ENCODE measurements around the gene CGB8. TPM values are rescaled to one million over a fixed set of nuclear protein-coding genes. Genes with fewer than 3 reads are reported as not detected.
"Not testable (repeated sequence)": the region's sequence is repeated elsewhere in the genome, so short reads cannot be mapped to it uniquely, and the experiment has no call there.

CGB8 gene
- total RNA-seq, 2 donors from 2014 or later, result not detected

- peaks cover 30% of the 10 kb centered on the region for H3K27me3 Mint-ChIP-seq (ENCODE audit: insufficient read depth)
- not testable (repeated sequence) for H3K36me3 ChIP-seq (ENCODE audit: control insufficient read depth, insufficient read depth, low read length); H3K27ac Mint-ChIP-seq
Observed at GRCh38 chr19:49025088-49025487, 23.8 kb downstream of the CGB8 start.

DNA sequence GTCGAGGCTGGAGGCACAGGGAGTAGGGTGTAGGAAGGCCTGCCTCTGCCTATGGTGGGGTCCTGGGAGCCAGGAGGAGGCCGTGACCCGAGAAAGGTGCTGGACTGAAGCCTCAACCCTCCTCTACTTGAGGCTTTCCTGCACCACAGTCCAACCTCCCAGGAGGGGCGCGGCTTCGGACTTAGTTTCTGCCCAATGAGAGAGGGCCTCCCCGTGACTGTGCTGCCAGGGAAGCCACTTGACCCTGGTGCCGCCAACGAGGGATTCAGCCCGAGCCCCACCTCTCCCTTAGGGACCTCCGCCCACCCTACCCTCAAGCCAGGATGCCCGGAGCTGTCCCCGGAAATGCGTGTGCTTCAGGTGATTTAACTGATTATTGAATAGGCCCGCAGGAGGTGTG lies 24.7 kb downstream of the CGB8 start, which contains the start of gene CGB3:
Gene CGB3 (minus strand): TSS at position 101 of the 400 bp plus-strand sequence. CDS start 362 bp downstream, outside the sequence.
- not testable (repeated sequence) for H3K4me1 Mint-ChIP-seq; DNase-seq; H3K4me3 ChIP-seq (ENCODE audit: low read length); H3K9me3 ChIP-seq (ENCODE audit: control insufficient read depth, low read length); H3K36me3 Mint-ChIP-seq (ENCODE audit: low read depth); H3K4me1 ChIP-seq (ENCODE audit: control insufficient read depth, insufficient read depth, low read length); H3K27ac ChIP-seq (ENCODE audit: low read depth, low read length); H3K36me3 ChIP-seq (ENCODE audit: control insufficient read depth, insufficient read depth, low read length); H3K27me3 ChIP-seq (ENCODE audit: control insufficient read depth, insufficient read depth, low read length, poor library complexity, severe bottlenecking); H3K27ac Mint-ChIP-seq; H3K4me3 Mint-ChIP-seq; H3K9ac ChIP-seq (ENCODE audit: extremely low read depth, low read length, poor library complexity, severe bottlenecking); H3K9me3 Mint-ChIP-seq
- WGBS, 2 experiments (ENCODE audit: insufficient coverage in 1 of 2, insufficient read length in 1 of 2), result 65 to 77% methylated on average over 4 to 13 of the region's 15 CpGs
- peaks cover 36% of the 10 kb centered on the region for H3K27me3 Mint-ChIP-seq (ENCODE audit: insufficient read depth)

More at GRCh38 chr19:49025088-49025487, 23.8 kb downstream of the CGB8 start:
- H3K27me3 ChIP-seq (ENCODE audit: control insufficient read depth, insufficient read depth, low read length, poor library complexity, severe bottlenecking); DNase-seq; H3K36me3 Mint-ChIP-seq (ENCODE audit: low read depth); H3K4me3 Mint-ChIP-seq; H3K4me1 ChIP-seq (ENCODE audit: control insufficient read depth, insufficient read depth, low read length); H3K27ac ChIP-seq (ENCODE audit: low read depth, low read length); H3K4me1 Mint-ChIP-seq; H3K9me3 ChIP-seq (ENCODE audit: control insufficient read depth, low read length); H3K9me3 Mint-ChIP-seq; H3K9ac ChIP-seq (ENCODE audit: extremely low read depth, low read length, poor library complexity, severe bottlenecking); H3K4me3 ChIP-seq (ENCODE audit: low read length): not testable (repeated sequence)
- no CpG with 5 or more reads among the region's 6 CpGs for WGBS, 2 experiments (ENCODE audit: insufficient coverage in 1 of 2, insufficient read length in 1 of 2)

DNA sequence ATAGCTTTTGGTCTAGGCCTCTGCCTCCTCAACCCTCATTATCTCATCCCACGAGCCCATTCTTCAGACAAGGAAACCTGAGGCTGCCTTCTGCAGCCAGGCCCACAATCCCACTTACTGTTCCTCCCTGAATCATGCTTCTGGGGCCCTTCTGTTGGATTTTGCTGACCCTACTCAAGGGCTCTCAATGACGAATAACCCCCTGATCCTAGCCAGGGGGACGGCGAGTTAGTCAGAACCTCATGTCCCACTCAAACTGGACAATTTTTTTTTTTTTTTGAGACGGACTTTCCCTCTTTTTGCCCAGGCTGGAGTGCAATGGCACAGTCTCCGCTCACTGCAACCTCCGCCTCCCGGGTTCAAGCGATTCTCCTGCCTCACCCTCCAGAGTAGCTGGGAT lies 26.8 kb downstream of the CGB8 start:
- Histone ChIP-seq H3K27me3 (ENCODE audit: control insufficient read depth, insufficient read depth, low read length, poor library complexity, severe bottlenecking) (peaks cover 12% of the 10 kb centered on the region), H3K36me3 (ENCODE audit: control insufficient read depth, insufficient read depth, low read length) (no peaks in the 10 kb centered on the region), H3K27ac (ENCODE audit: low read depth, low read length) (no peak overlapping the region), H3K4me1 (ENCODE audit: control insufficient read depth, insufficient read depth, low read length) (no peaks in the 10 kb centered on the region), H3K9me3 (ENCODE audit: control insufficient read depth, low read length) (no peaks in the 10 kb centered on the region), H3K4me3 (ENCODE audit: low read length) (no peak overlapping the region), H3K9ac (ENCODE audit: extremely low read depth, low read length, poor library complexity, severe bottlenecking) (no peak overlapping the region)
- peaks cover 7% of the 10 kb centered on the region for H3K4me1 Mint-ChIP-seq
- WGBS, 2 experiments (ENCODE audit: insufficient coverage in 1 of 2, insufficient read length in 1 of 2), result 90 to 94% methylated on average over 7 to 9 of the region's 9 CpGs
- DNase-seq, result no peak
- H3K27ac Mint-ChIP-seq, result no peak overlapping the region
- H3K36me3 Mint-ChIP-seq (ENCODE audit: low read depth), result no peaks in the 10 kb centered on the region
- H3K9me3 Mint-ChIP-seq, result no peaks in the 10 kb centered on the region
- TF ChIP-seq CTCF (conservative IDR thresholded peaks at IDR 0.05), result no peak
- H3K4me3 Mint-ChIP-seq, result no peak overlapping the region
- H3K27me3 Mint-ChIP-seq (ENCODE audit: insufficient read depth), result peaks cover 49% of the 10 kb centered on the region

DNA sequence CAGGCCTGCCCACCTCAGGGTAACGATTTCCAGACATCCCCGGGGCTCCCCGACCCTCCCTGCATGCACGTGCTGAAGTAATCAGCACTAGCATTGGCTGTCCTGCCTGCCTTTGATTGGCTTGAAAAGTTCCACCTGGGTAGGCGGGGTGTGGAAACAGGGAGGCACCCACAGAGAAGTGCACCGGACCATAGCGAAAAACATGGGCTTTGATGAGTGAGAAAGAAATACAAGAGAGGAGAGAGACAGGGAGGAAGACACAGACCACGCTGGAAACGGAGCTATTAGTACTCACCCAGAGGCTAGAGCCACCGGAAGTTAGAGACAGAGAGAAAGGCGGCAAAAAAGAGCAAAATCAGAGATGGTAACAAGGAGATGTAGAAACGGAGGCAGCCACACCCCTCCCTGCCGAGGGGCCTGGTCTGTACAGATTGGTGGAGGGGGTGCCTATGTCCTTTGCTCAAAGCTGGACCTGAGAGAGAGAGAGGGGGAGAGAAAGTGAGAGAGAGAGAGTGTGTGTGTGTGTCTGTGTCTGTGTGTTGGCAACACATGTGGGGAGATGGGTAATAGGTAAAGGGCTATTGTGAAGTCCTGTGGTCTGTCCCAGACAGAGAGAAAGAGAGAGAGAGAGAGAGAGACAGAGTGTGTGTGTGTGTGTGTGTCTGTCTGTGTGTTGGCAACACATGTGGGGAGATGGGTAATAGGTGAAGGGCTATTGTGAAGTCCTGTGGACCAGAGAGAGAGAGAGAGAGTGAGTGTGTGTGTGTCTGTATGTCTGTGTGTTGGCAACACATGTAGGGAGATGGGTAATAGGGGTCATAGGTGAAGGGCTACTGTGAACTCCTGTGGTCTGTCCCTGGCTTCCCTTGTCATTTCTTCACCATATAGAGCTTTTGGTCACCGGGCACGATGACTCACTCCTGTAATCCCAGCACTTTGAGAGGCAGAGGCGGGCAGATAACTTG lies 27.7 kb downstream of the CGB8 start:
- H3K27ac ChIP-seq (ENCODE audit: low read depth, low read length), result no peak overlapping the region
- H3K4me1 ChIP-seq (ENCODE audit: control insufficient read depth, insufficient read depth, low read length), result no peaks in the 10 kb centered on the region
- Mint-ChIP-seq H3K4me3 (no peak overlapping the region), H3K9me3 (no peaks in the 10 kb centered on the region), H3K27ac (no peak overlapping the region), H3K4me1 (peaks cover 7% of the 10 kb centered on the region), H3K36me3 (ENCODE audit: low read depth) (no peaks in the 10 kb centered on the region), H3K27me3 (ENCODE audit: insufficient read depth) (peaks cover 49% of the 10 kb centered on the region)
- H3K36me3 ChIP-seq (ENCODE audit: control insufficient read depth, insufficient read depth, low read length), result no peaks in the 10 kb centered on the region
- no peaks in the 10 kb centered on the region for H3K9me3 ChIP-seq (ENCODE audit: control insufficient read depth, low read length)
- TF ChIP-seq CTCF (conservative IDR thresholded peaks at IDR 0.05), result no peak
- no peak overlapping the region for H3K9ac ChIP-seq (ENCODE audit: extremely low read depth, low read length, poor library complexity, severe bottlenecking)
- DNase-seq, result no peak
- WGBS, 2 experiments (ENCODE audit: insufficient coverage in 1 of 2, insufficient read length in 1 of 2), result 77% methylated on average over 13 to 16 of the region's 16 CpGs
- H3K27me3 ChIP-seq (ENCODE audit: control insufficient read depth, insufficient read depth, low read length, poor library complexity, severe bottlenecking), result peaks cover 12% of the 10 kb centered on the region
- no peak overlapping the region for H3K4me3 ChIP-seq (ENCODE audit: low read length)
